GM10266 (cell line): ENCODE results near the gene GAS6.

Source experiments
- DNase-seq: peaks from one replicate; pipeline ENCODE4 v3.0.0; 2012; ENCODE audit errors: extremely low spot score
- TF ChIP-seq, protein P1 (sequence below): IDR thresholded peaks from 2 replicates; pipeline ENCODE4 v1.5.1; 2012; ENCODE audit warnings: mild to moderate bottlenecking, low read depth; ENCODE audit not compliant: control insufficient read depth, insufficient read depth; ENCODE audit errors: missing control alignments

The GAS6 gene

DNA sequence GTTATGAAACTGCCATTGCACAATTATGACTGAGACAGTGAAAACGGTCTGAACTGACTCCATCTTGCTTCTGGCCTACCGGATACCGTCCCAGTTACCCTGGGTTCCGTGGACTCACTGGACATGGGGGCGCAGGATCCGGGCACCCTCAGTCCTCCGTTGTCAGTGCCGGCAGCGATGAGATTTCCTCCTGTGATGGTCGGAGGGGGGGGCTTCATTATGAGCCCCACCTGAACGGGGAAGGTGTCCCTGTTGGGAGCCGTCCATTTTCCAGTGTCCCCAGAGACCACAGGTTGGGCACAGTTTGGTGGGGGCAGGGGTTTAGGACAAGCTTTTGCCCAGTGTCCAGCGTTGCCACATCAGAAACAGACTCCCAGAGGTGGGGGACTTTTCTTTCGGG, 81.4 kb downstream of the GAS6 start:
- DNase-seq = no peak

DNA sequence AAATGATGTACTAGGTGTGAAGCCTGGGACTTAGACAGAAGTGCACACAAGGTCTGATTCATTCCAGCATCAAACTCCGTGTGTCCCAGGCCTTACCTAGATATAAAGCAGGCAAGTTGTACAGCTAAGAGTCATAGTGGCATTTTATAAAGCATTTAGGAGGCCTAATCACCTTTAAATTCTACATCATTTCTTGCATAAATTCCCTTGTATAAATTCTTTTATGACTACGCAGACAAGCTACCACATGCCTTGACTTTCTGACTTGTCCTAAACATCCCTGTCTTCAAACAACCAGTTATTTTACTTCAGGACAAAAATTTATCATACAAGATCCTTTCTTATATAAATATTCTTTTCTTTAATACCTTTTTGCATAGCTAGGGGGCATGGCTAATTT, 82.3 kb downstream of the GAS6 start:
- TF ChIP-seq, protein P1, sequence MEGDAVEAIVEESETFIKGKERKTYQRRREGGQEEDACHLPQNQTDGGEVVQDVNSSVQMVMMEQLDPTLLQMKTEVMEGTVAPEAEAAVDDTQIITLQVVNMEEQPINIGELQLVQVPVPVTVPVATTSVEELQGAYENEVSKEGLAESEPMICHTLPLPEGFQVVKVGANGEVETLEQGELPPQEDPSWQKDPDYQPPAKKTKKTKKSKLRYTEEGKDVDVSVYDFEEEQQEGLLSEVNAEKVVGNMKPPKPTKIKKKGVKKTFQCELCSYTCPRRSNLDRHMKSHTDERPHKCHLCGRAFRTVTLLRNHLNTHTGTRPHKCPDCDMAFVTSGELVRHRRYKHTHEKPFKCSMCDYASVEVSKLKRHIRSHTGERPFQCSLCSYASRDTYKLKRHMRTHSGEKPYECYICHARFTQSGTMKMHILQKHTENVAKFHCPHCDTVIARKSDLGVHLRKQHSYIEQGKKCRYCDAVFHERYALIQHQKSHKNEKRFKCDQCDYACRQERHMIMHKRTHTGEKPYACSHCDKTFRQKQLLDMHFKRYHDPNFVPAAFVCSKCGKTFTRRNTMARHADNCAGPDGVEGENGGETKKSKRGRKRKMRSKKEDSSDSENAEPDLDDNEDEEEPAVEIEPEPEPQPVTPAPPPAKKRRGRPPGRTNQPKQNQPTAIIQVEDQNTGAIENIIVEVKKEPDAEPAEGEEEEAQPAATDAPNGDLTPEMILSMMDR = no peak
- DNase-seq = no peak

More for the DNA sequence above, 81.4 kb downstream of the GAS6 start:
- TF ChIP-seq, protein P1 = no peak

DNA sequence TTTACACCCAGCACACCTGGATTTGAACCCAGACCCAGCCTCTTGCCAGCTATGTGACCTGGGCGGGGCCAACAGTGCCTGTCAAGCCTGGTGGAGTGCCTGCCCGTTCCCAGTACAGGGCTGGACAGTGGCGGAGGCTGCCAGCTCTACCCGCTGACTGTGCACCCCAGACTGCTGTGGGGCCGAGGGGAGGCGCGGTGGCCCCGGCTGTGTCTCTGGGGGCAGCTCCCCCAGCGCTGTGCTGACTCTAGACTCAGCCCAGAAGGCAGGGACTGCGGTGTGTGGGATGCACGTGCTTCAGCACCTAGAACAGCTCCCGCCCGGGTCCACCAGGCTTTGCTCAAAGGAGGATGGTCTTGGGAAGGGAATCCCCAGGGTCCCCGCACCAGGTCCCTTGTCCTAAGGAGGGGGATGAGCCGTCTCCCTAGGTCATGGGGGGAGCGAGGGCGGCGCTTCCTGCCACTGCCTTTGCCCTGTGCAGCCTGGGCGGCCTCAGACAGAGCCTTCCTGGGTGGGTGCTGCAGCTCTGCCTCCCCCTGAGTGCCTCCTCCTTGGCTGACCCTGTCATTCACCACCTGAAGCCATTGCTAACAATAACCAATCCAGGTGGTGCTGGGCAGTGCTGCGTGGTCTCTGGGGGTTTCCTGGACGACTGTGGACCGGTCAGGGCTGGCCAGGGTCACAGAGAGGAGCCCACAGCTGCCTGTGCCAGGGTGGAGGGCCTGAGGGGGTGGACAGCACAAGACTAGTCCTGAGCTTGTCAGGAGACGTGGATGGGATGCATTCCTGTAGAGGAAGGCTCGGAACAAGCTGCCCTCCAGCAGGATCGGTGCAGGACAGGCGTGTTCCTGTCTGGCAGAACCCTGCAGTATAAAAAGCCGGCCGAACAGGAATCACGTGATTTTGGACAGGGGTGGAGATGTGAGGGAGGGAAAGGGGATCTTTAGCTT, 86.3 kb downstream of the GAS6 start:
- TF ChIP-seq, protein P1 = no peak
- DNase-seq = no peak

DNA sequence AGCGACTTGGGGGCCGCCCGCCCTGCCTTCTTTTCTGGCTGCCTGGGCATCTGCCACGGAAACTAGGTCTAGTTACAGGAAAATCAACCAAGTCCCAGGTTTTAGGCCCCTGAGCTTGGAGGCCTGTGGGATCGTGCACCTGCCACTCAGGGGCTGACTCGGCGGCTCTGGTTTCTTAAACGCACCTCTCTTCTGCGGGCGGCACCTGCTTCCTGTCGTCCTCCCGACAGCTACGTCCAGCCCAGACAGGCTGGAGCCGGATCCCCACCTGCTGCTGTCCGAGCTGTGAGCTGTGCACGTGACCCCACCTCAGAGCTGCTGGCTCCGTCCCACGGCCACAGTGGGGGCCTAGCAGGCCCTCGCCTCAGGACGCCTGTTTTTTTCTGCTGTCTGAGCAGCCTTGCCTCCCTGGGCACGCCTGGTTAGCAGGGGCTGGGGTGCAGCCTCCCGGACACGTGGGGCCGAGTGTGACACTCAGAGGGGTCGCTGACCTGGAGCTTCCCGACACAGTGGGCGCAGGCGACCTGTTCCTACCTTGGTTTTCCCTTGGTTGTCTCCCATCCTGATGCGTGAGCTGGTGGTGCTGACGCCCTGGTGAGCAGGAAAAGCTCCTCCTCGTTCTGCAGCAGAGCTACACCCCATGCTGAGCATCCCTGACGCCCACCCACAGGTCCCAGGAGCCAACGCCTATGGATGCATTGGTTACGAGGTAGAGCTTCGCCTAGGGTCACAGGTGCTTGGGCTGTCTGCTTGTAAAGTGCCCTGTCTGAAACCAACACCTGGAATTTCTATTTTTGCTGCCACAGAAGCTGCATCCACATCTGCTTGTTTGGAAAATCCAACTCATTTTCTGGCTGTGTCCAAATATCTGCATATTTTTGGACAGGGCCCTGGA, 87.4 kb downstream of the GAS6 start:
- TF ChIP-seq, protein P1 = no peak
- no peak for DNase-seq

DNA sequence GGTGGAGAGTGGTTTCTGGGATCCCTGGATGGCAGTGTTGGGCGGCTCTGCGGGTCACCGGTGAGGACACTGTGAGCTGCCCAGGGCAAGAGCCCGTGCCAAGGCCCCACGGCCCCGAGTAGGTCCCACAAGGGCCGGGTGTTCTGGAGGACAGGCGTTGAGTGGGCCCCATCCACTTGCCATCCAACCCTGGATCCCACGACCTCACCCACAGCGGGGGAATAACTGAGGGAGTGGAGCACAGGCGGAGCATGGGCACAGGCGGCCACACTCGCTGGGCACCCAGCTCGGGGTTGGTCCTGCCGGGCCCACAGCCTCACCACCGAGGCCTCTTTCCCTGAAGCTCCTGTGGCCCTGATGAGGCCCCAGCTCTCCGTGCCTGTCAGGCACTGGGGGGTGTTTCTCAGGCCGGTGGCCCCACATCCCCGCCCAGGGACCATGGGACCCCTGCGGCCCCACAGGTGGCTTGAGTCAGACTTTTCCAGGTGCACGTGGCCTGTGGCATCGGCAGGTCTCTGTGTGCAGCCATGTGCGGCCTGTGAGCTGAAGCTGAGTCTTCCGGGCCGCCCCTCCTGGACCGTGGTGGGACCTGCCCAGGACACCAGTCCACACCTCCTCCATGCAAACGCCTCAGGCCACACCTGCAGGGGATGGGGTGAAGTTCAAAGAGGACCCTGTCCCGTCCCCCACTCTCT, 88.3 kb downstream of the GAS6 start:
- TF ChIP-seq, protein P1 = no peak
- no peak for DNase-seq

DNA sequence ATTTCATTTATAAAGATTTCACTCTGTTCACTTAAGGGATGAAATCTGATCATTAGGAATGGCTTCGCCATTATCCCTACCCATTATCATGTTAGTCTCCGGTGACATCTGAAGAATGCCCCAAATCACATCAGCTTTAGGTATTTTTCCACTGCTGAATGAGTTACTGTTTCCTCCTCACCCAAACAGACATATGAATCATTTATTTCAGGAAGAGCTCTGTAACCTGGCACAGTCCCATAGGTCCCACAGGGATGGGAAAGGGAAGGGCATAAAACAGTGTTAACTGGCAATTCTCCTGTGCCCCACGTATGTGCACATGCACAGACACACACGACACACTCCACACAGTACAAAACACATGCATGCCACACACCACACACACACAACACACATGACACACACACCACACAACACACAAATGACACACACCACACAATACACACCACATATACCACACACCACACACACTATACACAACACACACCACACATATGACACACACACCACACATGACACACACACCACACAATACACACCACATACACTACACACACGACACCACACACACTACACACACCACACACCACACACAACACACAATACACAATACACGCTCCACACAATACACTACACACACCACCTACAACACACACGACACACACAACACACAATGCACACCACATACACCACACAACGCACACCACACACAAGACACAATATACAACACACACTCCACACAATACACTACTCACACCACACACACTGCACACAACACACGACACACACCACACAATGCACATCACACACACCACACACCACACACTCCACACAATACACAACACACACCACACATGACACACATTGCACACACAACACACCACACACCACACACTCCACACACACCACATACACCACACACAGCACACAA, 89.4 kb downstream of the GAS6 start:
- DNase-seq = no peak
- TF ChIP-seq, protein P1 = no peak
